Keratinocyte (primary cell): ENCODE measurements around the gene KMT2B.

Experiments
- EZH2 ChIP-seq: IDR thresholded peaks from one replicate; pipeline ENCODE4 v1.6.1; 2012; ENCODE audit warnings: inconsistent platforms, mild to moderate bottlenecking, low read length, moderate library complexity
- TF ChIP-seq, protein P1 (sequence below), 3 experiments: IDR thresholded peaks in 1 of 3; conservative IDR thresholded peaks in 1 of 3; optimal IDR thresholded peaks in 1 of 3; 2 replicates in 2 of 3; 3 replicates in 1 of 3; pipeline versions ENCODE3 to v1.5.1; 2011; ENCODE audit warnings: low read length in 3 of 3, mild to moderate bottlenecking in 3 of 3, moderate library complexity in 2 of 3, control low read depth in 1 of 3, inconsistent platforms in 1 of 3; ENCODE audit not compliant: insufficient read depth in 2 of 3; ENCODE audit errors: extremely low read depth in 1 of 3

DNA sequence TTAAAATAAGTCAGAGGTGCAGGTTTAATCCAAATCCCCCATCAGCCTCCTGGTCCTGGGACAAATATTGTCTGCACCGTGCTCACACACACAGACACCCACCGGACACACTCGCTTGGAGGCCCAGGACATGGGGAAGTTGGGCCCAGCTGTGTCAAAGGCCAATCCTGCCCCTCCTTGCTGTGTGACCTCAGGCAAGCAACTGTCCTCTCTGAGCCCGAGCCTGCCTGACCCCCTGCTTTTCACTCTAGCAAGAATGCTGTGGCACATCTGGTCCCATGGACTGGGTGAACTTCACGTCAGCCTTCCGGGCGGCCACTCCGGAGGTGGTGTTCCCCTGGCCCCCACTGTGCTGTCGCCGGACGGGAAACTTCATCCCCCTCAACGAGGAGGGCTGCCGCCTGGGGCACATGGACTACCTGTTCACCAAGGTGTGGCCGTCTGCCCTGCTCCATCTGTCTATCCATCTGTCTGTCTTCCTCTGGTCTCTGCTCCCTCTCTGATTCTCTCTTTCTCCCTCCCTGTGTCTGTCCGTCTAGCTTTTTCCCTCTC is 42.1 kb upstream of the KMT2B start:
- TF ChIP-seq, protein P1, sequence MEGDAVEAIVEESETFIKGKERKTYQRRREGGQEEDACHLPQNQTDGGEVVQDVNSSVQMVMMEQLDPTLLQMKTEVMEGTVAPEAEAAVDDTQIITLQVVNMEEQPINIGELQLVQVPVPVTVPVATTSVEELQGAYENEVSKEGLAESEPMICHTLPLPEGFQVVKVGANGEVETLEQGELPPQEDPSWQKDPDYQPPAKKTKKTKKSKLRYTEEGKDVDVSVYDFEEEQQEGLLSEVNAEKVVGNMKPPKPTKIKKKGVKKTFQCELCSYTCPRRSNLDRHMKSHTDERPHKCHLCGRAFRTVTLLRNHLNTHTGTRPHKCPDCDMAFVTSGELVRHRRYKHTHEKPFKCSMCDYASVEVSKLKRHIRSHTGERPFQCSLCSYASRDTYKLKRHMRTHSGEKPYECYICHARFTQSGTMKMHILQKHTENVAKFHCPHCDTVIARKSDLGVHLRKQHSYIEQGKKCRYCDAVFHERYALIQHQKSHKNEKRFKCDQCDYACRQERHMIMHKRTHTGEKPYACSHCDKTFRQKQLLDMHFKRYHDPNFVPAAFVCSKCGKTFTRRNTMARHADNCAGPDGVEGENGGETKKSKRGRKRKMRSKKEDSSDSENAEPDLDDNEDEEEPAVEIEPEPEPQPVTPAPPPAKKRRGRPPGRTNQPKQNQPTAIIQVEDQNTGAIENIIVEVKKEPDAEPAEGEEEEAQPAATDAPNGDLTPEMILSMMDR (optimal IDR thresholded peaks at IDR 0.05 in 1 of 3, IDR thresholded peaks at IDR 0.05 in 1 of 3, conservative IDR thresholded peaks at IDR 0.05 in 1 of 3; ENCODE audit: extremely low read depth in 1 of 3, insufficient read depth in 2 of 3, low read length in 3 of 3) = no peak
- TF ChIP-seq EZH2 = no peak
